K562 (cell line): ENCODE data around the gene GNAL. TPM values are rescaled to one million over a fixed set of nuclear protein-coding genes. Genes with fewer than 3 reads are reported as not detected.

ENCODE experiments used
- ATAC-seq: fragments of 200-7000 bp; cut with Tn5 transposase; 3 replicates; pipeline ENCODE4 v1.9.1; 2020; ENCODE audit warnings: moderate library complexity
- BruUV-seq: library from RNA; stranded (reverse); fragments of 400-500 nt; replicated peaks from 2 replicates; lab custom pipeline; 2021; lab: Mats Ljungman, UMichigan
- CTCF ChIA-PET: fragments of 300-600 bp; formaldehyde crosslinking; extraction: SDS; loops from one replicate; lab custom pipeline; 2021; ENCODE audit warnings: low intra/inter-chr PET ratio; lab: Yijun Ruan, JAX
- POLR2A ChIA-PET: fragments of 300-600, 350-650 bp; sonication (Branson Sonifier 250); formaldehyde crosslinking; extraction: SDS; loops from one replicate; lab custom pipeline; 2021; ENCODE audit warnings: antibody characterized with exemption, inconsistent platforms; lab: Yijun Ruan, JAX
- DNase-seq, 4 experiments: peaks; one replicate each; pipeline versions ENCODE4 v3.0.0 to v3.0.0-alpha.2; 2011 to 2018; ENCODE audit warnings: low spot score in 3 of 4, mixed read lengths in 3 of 4; ENCODE audit errors: extremely low read depth in 1 of 4
- FAIRE-seq: peaks from 2 replicates; lab custom pipeline; 2011; peaks lifted over from hg19 to GRCh38; lab: Jason Lieb, UNC
- H2AFZ ChIP-seq: 2 replicates; pipeline ENCODE4 v1.6.0; 2011; ENCODE audit warnings: low read depth, low read length, control low read depth, inconsistent platforms
- H3K27ac ChIP-seq: fragments of 200-600 bp; 3 replicates; pipeline ENCODE4 v1.8.0; 2011; ENCODE audit warnings: low read depth, mild to moderate bottlenecking, control low read depth, inconsistent platforms, low read length, moderate library complexity, mixed read lengths; ENCODE audit errors: extremely low read depth
- H3K27me3 ChIP-seq, 2 experiments: fragments of 300-600 bp in 1 of 2; 2 replicates in 1 of 2; 3 replicates in 1 of 2; pipeline versions ENCODE4 v1.6.0 to v1.8.0; 2011; ENCODE audit warnings: inconsistent platforms in 2 of 2, low read length in 2 of 2, mild to moderate bottlenecking in 1 of 2, mixed read lengths in 1 of 2, moderate library complexity in 1 of 2; ENCODE audit not compliant: control insufficient read depth in 2 of 2, insufficient read depth in 2 of 2
- H3K36me3 ChIP-seq: fragments of 300-600 bp; 3 replicates; pipeline ENCODE4 v1.8.0; 2011; ENCODE audit warnings: mild to moderate bottlenecking, low read length, inconsistent platforms; ENCODE audit not compliant: control insufficient read depth, insufficient read depth
- H3K4me1 ChIP-seq, 2 experiments: fragments of 200-600 bp in 1 of 2; replicated peaks in 1 of 2; 2 replicates in 1 of 2; 3 replicates in 1 of 2; pipeline versions ENCODE4 v1.5.1 to v1.8.0; 2011; ENCODE audit warnings: inconsistent platforms in 2 of 2, low read length in 2 of 2, mild to moderate bottlenecking in 1 of 2, mixed read lengths in 1 of 2, moderate library complexity in 1 of 2; ENCODE audit not compliant: control insufficient read depth in 2 of 2, insufficient read depth in 2 of 2
- H3K4me2 ChIP-seq: 2 replicates; pipeline ENCODE4 v1.6.1; 2011; ENCODE audit warnings: low read length, control low read depth, inconsistent platforms, mixed read lengths; ENCODE audit not compliant: insufficient read depth
- H3K4me3 ChIP-seq: fragments of 200-600 bp; sonication (generic), shearing (Covaris generic); 2 replicates; pipeline ENCODE4 v1.5.1; 2016; ENCODE audit warnings: control low read depth, inconsistent platforms
- H3K79me2 ChIP-seq: fragments of 200-600 bp; 3 replicates; pipeline ENCODE4 v1.8.0; 2011; ENCODE audit warnings: low read length, inconsistent platforms; ENCODE audit not compliant: control insufficient read depth, insufficient read depth
- H3K9ac ChIP-seq, 2 experiments: 2 replicates each; pipeline versions ENCODE4 v1.6.0 to v1.6.1; 2011; ENCODE audit warnings: low read depth in 2 of 2, low read length in 2 of 2, control low read depth in 1 of 2, inconsistent platforms in 1 of 2, mild to moderate bottlenecking in 1 of 2, mixed read lengths in 1 of 2; ENCODE audit not compliant: insufficient read depth in 1 of 2
- H3K9me1 ChIP-seq: one replicate; pipeline ENCODE4 v1.6.0; 2011; ENCODE audit warnings: inconsistent platforms, mild to moderate bottlenecking, low read length, moderate library complexity; ENCODE audit not compliant: control insufficient read depth, insufficient read depth
- H3K9me3 ChIP-seq: replicated peaks from 2 replicates; pipeline ENCODE4 v1.5.1; 2011; ENCODE audit warnings: low read depth, low read length, inconsistent platforms; ENCODE audit not compliant: control insufficient read depth, insufficient read depth
- H4K20me1 ChIP-seq: replicated peaks from 2 replicates; pipeline ENCODE4 v1.6.1; 2011; ENCODE audit warnings: low read length, inconsistent platforms, mixed read lengths; ENCODE audit not compliant: control insufficient read depth, insufficient read depth
- BHLHE40 ChIP-seq: IDR thresholded peaks from 2 replicates; pipeline ENCODE4 v1.6.1; 2011; ENCODE audit warnings: low read length, improper control_type of control experiment
- CHD4 ChIP-seq: fragments of 200-600 bp; sonication (generic); IDR thresholded peaks from 3 replicates; pipeline ENCODE4 v1.6.1; 2012; ENCODE audit warnings: low read depth, mild to moderate bottlenecking, mixed read lengths, low read length, inconsistent platforms; ENCODE audit not compliant: insufficient read depth, insufficient replicate concordance, poor library complexity, severe bottlenecking
- CREM ChIP-seq: IDR thresholded peaks from 2 replicates; pipeline ENCODE4 v1.6.1; 2014; ENCODE audit warnings: antibody characterized with exemption, low read depth
- EP400 ChIP-seq: fragments of 450-650 bp; IDR thresholded peaks from 2 replicates; pipeline ENCODE4 v1.6.1; 2017; ENCODE audit warnings: antibody characterized with exemption, mild to moderate bottlenecking, moderate library complexity
- ETV5 ChIP-seq: sonication (generic); formaldehyde crosslinking; IDR thresholded peaks from 2 replicates; pipeline ENCODE4 v1.4.0; 2020; ENCODE audit warnings: low read depth, mild to moderate bottlenecking, missing genetic modification reagents
- GABPB1 ChIP-seq: sonication (generic); formaldehyde crosslinking; IDR thresholded peaks from 2 replicates; pipeline ENCODE4 v1.8.0; 2022; ENCODE audit warnings: mild to moderate bottlenecking, missing genetic modification reagents
- HLTF ChIP-seq: fragments of 450-650 bp; IDR thresholded peaks from 2 replicates; pipeline ENCODE4 v1.6.1; 2016
- HMG20A ChIP-seq: fragments of 450-650 bp; formaldehyde crosslinking; conservative IDR thresholded peaks from 2 replicates; pipeline ENCODE4 v1.4.0; 2020; ENCODE audit warnings: mild to moderate bottlenecking, mixed read lengths
- ILF3 ChIP-seq: fragments of 450-650 bp; IDR thresholded peaks from 2 replicates; pipeline ENCODE4 v1.6.1; 2018; ENCODE audit warnings: antibody characterized with exemption, mild to moderate bottlenecking, moderate library complexity, borderline replicate concordance
- MYBL2 ChIP-seq, 2 experiments: fragments of 450-650 bp in 1 of 2; sonication (generic) in 1 of 2; formaldehyde crosslinking in 1 of 2; IDR thresholded peaks; 2 replicates each; pipeline versions ENCODE4 v1.6.1 to v1.8.1; 2017 to 2022; ENCODE audit warnings: borderline replicate concordance in 1 of 2, inconsistent platforms in 1 of 2, low read depth in 1 of 2, mild to moderate bottlenecking in 1 of 2, missing genetic modification reagents in 1 of 2, moderate library complexity in 1 of 2
- PTTG1 ChIP-seq: fragments of 450-650 bp; IDR thresholded peaks from 2 replicates; pipeline ENCODE4 v1.6.1; 2016; ENCODE audit warnings: low read depth, mild to moderate bottlenecking, missing genetic modification characterization, missing compliant biosample characterization
- RB1 ChIP-seq: fragments of 450-650 bp; IDR thresholded peaks from 2 replicates; pipeline ENCODE4 v1.6.1; 2017; ENCODE audit warnings: low read depth, mild to moderate bottlenecking
- RBM17 ChIP-seq: fragments of 200-400 bp; formaldehyde crosslinking; IDR thresholded peaks from 2 replicates; pipeline ENCODE4 v1.6.1; 2017; ENCODE audit warnings: low read depth, mild to moderate bottlenecking, low read length, borderline replicate concordance
- RBM34 ChIP-seq: fragments of 200-400 bp; formaldehyde crosslinking; IDR thresholded peaks from 2 replicates; pipeline ENCODE4 v1.6.1; 2018; ENCODE audit warnings: low read length, borderline replicate concordance; ENCODE audit not compliant: insufficient read depth
- RFX1 ChIP-seq: fragments of 450-650 bp; IDR thresholded peaks from 2 replicates; pipeline ENCODE4 v1.6.1; 2016; ENCODE audit warnings: mild to moderate bottlenecking, moderate library complexity
- SMAD3 ChIP-seq: fragments of 450-650 bp; formaldehyde crosslinking; conservative IDR thresholded peaks from 2 replicates; pipeline ENCODE4 v1.4.0; 2020; ENCODE audit warnings: mild to moderate bottlenecking
- SMARCE1 ChIP-seq: fragments of 450-650 bp; IDR thresholded peaks from 2 replicates; pipeline ENCODE4 v1.7.1; 2016; ENCODE audit warnings: mild to moderate bottlenecking
- ZNF134 ChIP-seq: fragments of 250-450 bp; sonication (Bioruptor Pico); conservative IDR thresholded peaks from 2 replicates; pipeline ENCODE4 v1.4.0; 2020
- ZNF140 ChIP-seq: fragments of 250-450 bp; sonication (Bioruptor Pico); IDR thresholded peaks from 2 replicates; pipeline ENCODE4 v1.8.0; 2021; ENCODE audit warnings: moderate library complexity, mild to moderate bottlenecking, inconsistent platforms
- ZNF354B ChIP-seq: fragments of 250-450 bp; sonication (Bioruptor Pico); IDR thresholded peaks from 2 replicates; pipeline ENCODE4 v1.4.0; 2020
- ZNF436 ChIP-seq: fragments of 250-450, 450-650 bp; sonication (Bioruptor Pico); formaldehyde crosslinking; IDR thresholded peaks from 2 replicates; pipeline ENCODE4 v1.7.0; 2020; ENCODE audit warnings: mild to moderate bottlenecking
- ZNF77 ChIP-seq: fragments of 250-450 bp; sonication (Bioruptor Pico); IDR thresholded peaks from 2 replicates; pipeline ENCODE4 v1.5.0; 2020
- ZNF785 ChIP-seq: fragments of 250-450 bp; sonication (Bioruptor Pico); IDR thresholded peaks from 2 replicates; pipeline ENCODE4 v1.4.0; 2020; ENCODE audit warnings: mild to moderate bottlenecking
- ZSCAN32 ChIP-seq: fragments of 450-650 bp; formaldehyde crosslinking; IDR thresholded peaks from 2 replicates; pipeline ENCODE4 v1.4.0; 2020; ENCODE audit warnings: mild to moderate bottlenecking, moderate library complexity
- WGBS: fragments of 100-300 bp; shearing (Covaris generic); methylation state at CpG from one replicate; pipeline ENCODE4 v1.1.6; 2016; ENCODE audit warnings: low coverage, mixed read lengths; ENCODE audit not compliant: insufficient coverage; ENCODE audit errors: missing lambda C conversion rate; 5-methylcytosine and 5-hydroxymethylcytosine counted together
- in situ Hi-C: fragments of 300-500 bp; cut with MboI; formaldehyde crosslinking; loops from 4 replicates; pipeline ENCODE4 v1.15.0; 2018; ENCODE audit warnings: inconsistent platforms, mixed read lengths
- intact Hi-C: fragments of 100-400 bp; cut with micrococcal nuclease; formaldehyde crosslinking; loops from 2 replicates; pipeline ENCODE4 v1.14.2; 2022
- polyA plus RNA-seq, 8 experiments: library from polyadenylated mRNA; depleted of rRNA in 4 of 8; stranded (reverse) in 5 of 8; unstranded in 3 of 8; fragments of >200 nt; fragmentation: Nextera tagmentation in 2 of 8; fragmentation: Illumina TruSeq in 1 of 8; extraction: Ambion mirVana in 2 of 8; extraction: Trizol in 1 of 8; gene quantifications; 2 replicates each; pipeline versions ENCODE4 v1.2.1 to v1.2.3, GENCODE V29; 2011 to 2014; ENCODE audit warnings: inconsistent platforms in 1 of 8, missing spikeins in 1 of 8
- total RNA-seq, 7 experiments: library from RNA; depleted of rRNA in 6 of 7; stranded (reverse); fragments of >200 nt in 6 of 7; fragmentation: Illumina TruSeq in 2 of 7; extraction: Trizol in 2 of 7; gene quantifications; 2 replicates each; pipeline versions ENCODE4 v1.2.1 to v1.2.3, GENCODE V29; 2011 to 2021; ENCODE audit warnings: low replicate concordance in 1 of 7
- TF ChIP-seq, protein P1 (sequence below): sonication (generic); formaldehyde crosslinking; IDR thresholded peaks from 2 replicates; pipeline ENCODE4 v1.5.0; 2020; ENCODE audit warnings: missing genetic modification reagents
- TF ChIP-seq, protein P2 (sequence below): fragments of 450-650 bp; formaldehyde crosslinking; IDR thresholded peaks from 2 replicates; pipeline ENCODE4 v1.4.0; 2022; ENCODE audit warnings: missing genetic modification characterization

Gene GNAL
- total and polyA plus RNA-seq, 9 of the 15 experiments (the other 6 are each of a cell fraction or from before 2014, with no cell fraction given) = under 0.01 to 0.10 (median 0.01) TPM; not detected in 5

DNA sequence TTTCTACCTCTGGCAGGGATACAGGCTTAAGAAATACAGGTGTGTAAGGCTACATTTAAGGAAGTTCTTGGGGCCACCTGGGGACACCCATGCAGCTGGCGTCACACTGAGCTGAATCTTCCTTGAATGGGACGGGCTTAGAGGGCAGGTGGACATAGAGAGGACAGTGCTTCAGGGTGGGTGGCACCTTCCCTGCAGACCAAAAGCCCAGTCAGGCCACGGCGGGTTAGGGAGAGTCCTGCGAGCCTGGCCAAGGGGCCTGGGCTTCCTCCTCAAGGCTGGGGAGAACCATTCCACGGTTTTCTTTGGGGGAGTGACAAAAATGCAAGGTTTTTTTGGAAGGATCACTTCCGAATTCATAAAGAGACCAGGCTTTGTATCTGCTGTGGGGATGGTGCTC lies 73.4 kb downstream of the GNAL start (continued):
- TF ChIP-seq EP400 (no peak), ZNF134 (CRISPR knock-in tag) (no peak), ILF3 (no peak), CHD4 (no peak), RFX1 (no peak), ZNF354B (CRISPR knock-in tag) (no peak), RB1 (no peak), BHLHE40 (no peak), ZNF436 (CRISPR knock-in tag) (no peak), ZNF140 (no peak), PTTG1 (no peak)
- TF ChIP-seq, protein P1, sequence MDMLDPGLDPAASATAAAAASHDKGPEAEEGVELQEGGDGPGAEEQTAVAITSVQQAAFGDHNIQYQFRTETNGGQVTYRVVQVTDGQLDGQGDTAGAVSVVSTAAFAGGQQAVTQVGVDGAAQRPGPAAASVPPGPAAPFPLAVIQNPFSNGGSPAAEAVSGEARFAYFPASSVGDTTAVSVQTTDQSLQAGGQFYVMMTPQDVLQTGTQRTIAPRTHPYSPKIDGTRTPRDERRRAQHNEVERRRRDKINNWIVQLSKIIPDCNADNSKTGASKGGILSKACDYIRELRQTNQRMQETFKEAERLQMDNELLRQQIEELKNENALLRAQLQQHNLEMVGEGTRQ = no peak

DNA sequence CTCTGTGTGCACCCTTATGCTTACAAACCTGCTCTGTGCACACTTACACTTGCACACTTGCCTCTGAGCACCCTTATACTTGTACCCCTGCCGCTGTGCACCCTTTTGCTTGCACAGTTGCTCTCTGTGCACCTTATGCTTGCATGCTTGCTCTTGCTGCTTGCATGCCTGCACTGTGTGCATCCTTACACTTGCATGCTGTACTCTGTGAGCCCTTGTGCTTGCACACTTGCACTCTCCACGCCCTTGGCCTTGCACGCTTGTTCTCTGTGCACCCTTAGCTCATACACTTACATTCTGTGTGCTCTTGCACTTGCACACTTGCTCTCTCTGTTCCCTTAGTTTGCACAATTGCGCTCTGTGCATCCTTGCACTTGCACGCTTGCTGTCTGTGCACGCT lies 78.3 kb downstream of the GNAL start:
- Histone ChIP-seq H4K20me1 (no peaks in the 10 kb centered on the region; the same call in 1 of the 2 replicates), H3K9ac (no peak overlapping the region), H3K4me3 (no peak overlapping the region), H3K9me3 (no peaks in the 10 kb centered on the region), H3K9me1 (no peaks in the 10 kb centered on the region), H3K4me2 (no peak overlapping the region), H3K27me3 (peaks cover 1 to 18% of the 10 kb centered on the region in 2 experiments; a peak in 4 of 5 replicates), H3K27ac (no peak overlapping the region), H3K4me1 (no peaks in the 10 kb centered on the region), H3K79me2 (no peaks in the 10 kb centered on the region), H2AFZ (no peak overlapping the region), H3K36me3 (no peaks in the 10 kb centered on the region)
- BruUV-seq = no TSS peak
- CTCF ChIA-PET = no interaction called here
- POLR2A ChIA-PET = no interaction called here
- ATAC-seq (no peak), FAIRE-seq (no peak), DNase-seq (no peak)
- in situ Hi-C loops = no loop called here
- intact Hi-C loops = no loop called here
- WGBS = 4% methylated on average over 6 of the region's 6 CpGs
- no peak for TF ChIP-seq ZSCAN32 (CRISPR knock-in tag)
- TF ChIP-seq MYBL2 (IDR thresholded peaks at IDR 0.05; ENCODE audit: low read depth) = no peak
- TF ChIP-seq MYBL2 (CRISPR knock-in tag; IDR thresholded peaks at IDR 0.05; ENCODE audit: borderline replicate concordance) = no peak
- TF ChIP-seq, protein P2, sequence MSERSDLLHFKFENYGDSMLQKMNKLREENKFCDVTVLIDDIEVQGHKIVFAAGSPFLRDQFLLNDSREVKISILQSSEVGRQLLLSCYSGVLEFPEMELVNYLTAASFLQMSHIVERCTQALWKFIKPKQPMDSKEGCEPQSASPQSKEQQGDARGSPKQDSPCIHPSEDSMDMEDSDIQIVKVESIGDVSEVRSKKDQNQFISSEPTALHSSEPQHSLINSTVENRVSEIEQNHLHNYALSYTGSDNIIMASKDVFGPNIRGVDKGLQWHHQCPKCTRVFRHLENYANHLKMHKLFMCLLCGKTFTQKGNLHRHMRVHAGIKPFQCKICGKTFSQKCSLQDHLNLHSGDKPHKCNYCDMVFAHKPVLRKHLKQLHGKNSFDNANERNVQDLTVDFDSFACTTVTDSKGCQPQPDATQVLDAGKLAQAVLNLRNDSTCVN (CRISPR knock-in tag) = no peak
- no peak for TF ChIP-seq GABPB1 (CRISPR knock-in tag)
- TF ChIP-seq ZNF785 (CRISPR knock-in tag) = no peak
- TF ChIP-seq SMARCE1 = no peak
- no peak for TF ChIP-seq HLTF
- TF ChIP-seq SMAD3 (CRISPR knock-in tag) = no peak
- no peak for TF ChIP-seq RBM17
- no peak for TF ChIP-seq CREM
- TF ChIP-seq ZNF77 (CRISPR knock-in tag) = no peak
- TF ChIP-seq HMG20A (CRISPR knock-in tag) = no peak
- TF ChIP-seq RBM34 = no peak
- TF ChIP-seq ETV5 (CRISPR knock-in tag) = no peak
